Karpas-422 (cell line): ENCODE results near the gene B3GNT2. TPM values are rescaled to one million over a fixed set of nuclear protein-coding genes. Genes with fewer than 3 reads are reported as not detected.
A peak's percentile ranks its signal among the peaks of the same experiment; 100 is the strongest.
"Not testable (repeated sequence)": the region's sequence is repeated elsewhere in the genome, so short reads cannot be mapped to it uniquely, and the experiment has no call there.

ENCODE experiments used
- DNase-seq: peaks from one replicate; pipeline ENCODE4 v3.0.0-alpha.2; 2015
- H2AFZ ChIP-seq: fragments of 200-600 bp; sonication (generic); 2 replicates; pipeline ENCODE4 v1.6.1; 2014; ENCODE audit warnings: antibody characterized with exemption, low read length, mixed read lengths
- H3K27ac ChIP-seq: fragments of 200-600 bp; sonication (generic); 2 replicates; pipeline ENCODE4 v1.5.1; 2014; ENCODE audit warnings: mild to moderate bottlenecking, low read length, moderate library complexity
- H3K27me3 ChIP-seq: fragments of 200-600 bp; sonication (generic); 2 replicates; pipeline ENCODE4 v1.6.1; 2014; ENCODE audit warnings: low read length, mixed read lengths
- H3K36me3 ChIP-seq: fragments of 200-600 bp; sonication (generic); 2 replicates; pipeline ENCODE4 v1.6.1; 2014; ENCODE audit warnings: low read length, mixed read lengths; ENCODE audit not compliant: insufficient read depth
- H3K4me1 ChIP-seq: fragments of 200-600 bp; sonication (generic); 2 replicates; pipeline ENCODE4 v1.6.1; 2014; ENCODE audit warnings: mild to moderate bottlenecking, low read length, mixed read lengths
- H3K4me2 ChIP-seq: fragments of 200-600 bp; sonication (generic); 2 replicates; pipeline ENCODE4 v1.6.1; 2014; ENCODE audit warnings: low read length, low read depth, mild to moderate bottlenecking; ENCODE audit not compliant: poor library complexity, severe bottlenecking
- H3K4me3 ChIP-seq: fragments of 200-600 bp; sonication (generic); 2 replicates; pipeline ENCODE4 v1.5.1; 2014; ENCODE audit warnings: mild to moderate bottlenecking, antibody characterized with exemption, low read length, mixed read lengths
- H3K79me2 ChIP-seq: fragments of 200-600 bp; sonication (generic); 2 replicates; pipeline ENCODE4 v1.6.1; 2014; ENCODE audit warnings: mild to moderate bottlenecking, low read length, mixed read lengths
- H3K9ac ChIP-seq: fragments of 200-600 bp; sonication (generic); 2 replicates; pipeline ENCODE4 v1.6.0; 2014; ENCODE audit warnings: low read length
- H3K9me2 ChIP-seq: fragments of 200-600 bp; sonication (generic), shearing (Covaris generic); replicated peaks from 2 replicates; pipeline ENCODE4 v1.6.0; 2014; ENCODE audit warnings: mild to moderate bottlenecking, low read length, moderate library complexity; ENCODE audit not compliant: insufficient read depth
- H3K9me3 ChIP-seq: fragments of 300-700, 200-600 bp; sonication (generic); 2 replicates; pipeline ENCODE4 v1.6.1; 2014; ENCODE audit warnings: low read length, mixed read lengths
- H4K20me1 ChIP-seq: fragments of 200-600 bp; sonication (generic); 2 replicates; pipeline ENCODE4 v1.6.1; 2014; ENCODE audit warnings: mild to moderate bottlenecking, antibody characterized with exemption, low read length, low read depth; ENCODE audit not compliant: insufficient read depth
- total RNA-seq: library from RNA; depleted of rRNA; stranded (reverse); fragments of >200 nt; shearing (Covaris generic); gene quantifications from 2 replicates; pipeline ENCODE4 v1.2.3, GENCODE V29; 2014; ENCODE audit warnings: low replicate concordance

B3GNT2 gene
- total RNA-seq, 1 experiment from 2014 or later = 26.9 TPM

GRCh38 chr2:62189196-62189595 lies 6.7 kb upstream of the B3GNT2 start:
- Histone ChIP-seq H3K4me2 (no peak overlapping the region), H4K20me1 (no peaks in the 10 kb centered on the region), H3K27me3 (no peaks in the 10 kb centered on the region), H3K27ac (no peak overlapping the region), H3K9me3 (no peaks in the 10 kb centered on the region), H2AFZ (no peak overlapping the region), H3K79me2 (no peaks in the 10 kb centered on the region), H3K4me1 (no peaks in the 10 kb centered on the region), H3K9me2 (no peaks in the 10 kb centered on the region), H3K36me3 (no peaks in the 10 kb centered on the region), H3K4me3 (no peak overlapping the region), H3K9ac (no peak overlapping the region)
- no peak for DNase-seq

DNA sequence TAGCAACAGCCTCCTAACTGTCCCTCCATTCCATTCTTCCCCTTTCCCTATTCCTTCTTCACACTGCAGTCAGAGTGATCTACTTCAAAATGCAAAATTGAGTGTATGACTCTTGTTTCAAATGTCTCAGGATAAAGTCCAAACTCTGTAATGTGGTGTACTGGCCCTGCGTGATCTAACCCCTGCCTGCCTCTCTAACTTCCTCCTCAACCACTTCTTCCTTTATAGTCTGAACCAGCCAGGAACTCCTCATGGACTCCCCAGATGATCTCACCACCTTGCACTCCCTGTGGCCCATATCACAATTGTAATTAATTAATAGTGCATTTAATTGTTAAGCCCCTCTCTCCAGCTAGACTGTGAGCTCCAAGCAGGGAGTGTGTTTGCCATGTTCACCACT lies 3.1 kb upstream of the B3GNT2 start:
- no peak overlapping the region for H3K9ac ChIP-seq
- H2AFZ ChIP-seq = no peak overlapping the region
- H3K4me3 ChIP-seq = no peak overlapping the region
- no peaks in the 10 kb centered on the region for H3K36me3 ChIP-seq
- H3K79me2 ChIP-seq = peaks cover 8% of the 10 kb centered on the region
- H3K4me1 ChIP-seq = peaks cover 13% of the 10 kb centered on the region
- H3K4me2 ChIP-seq = no peak overlapping the region
- H3K27me3 ChIP-seq = no peaks in the 10 kb centered on the region
- no peaks in the 10 kb centered on the region for H3K9me3 ChIP-seq
- no peak overlapping the region for H3K27ac ChIP-seq
- DNase-seq = no peak
- peaks cover 8% of the 10 kb centered on the region for H4K20me1 ChIP-seq
- no peaks in the 10 kb centered on the region for H3K9me2 ChIP-seq

DNA sequence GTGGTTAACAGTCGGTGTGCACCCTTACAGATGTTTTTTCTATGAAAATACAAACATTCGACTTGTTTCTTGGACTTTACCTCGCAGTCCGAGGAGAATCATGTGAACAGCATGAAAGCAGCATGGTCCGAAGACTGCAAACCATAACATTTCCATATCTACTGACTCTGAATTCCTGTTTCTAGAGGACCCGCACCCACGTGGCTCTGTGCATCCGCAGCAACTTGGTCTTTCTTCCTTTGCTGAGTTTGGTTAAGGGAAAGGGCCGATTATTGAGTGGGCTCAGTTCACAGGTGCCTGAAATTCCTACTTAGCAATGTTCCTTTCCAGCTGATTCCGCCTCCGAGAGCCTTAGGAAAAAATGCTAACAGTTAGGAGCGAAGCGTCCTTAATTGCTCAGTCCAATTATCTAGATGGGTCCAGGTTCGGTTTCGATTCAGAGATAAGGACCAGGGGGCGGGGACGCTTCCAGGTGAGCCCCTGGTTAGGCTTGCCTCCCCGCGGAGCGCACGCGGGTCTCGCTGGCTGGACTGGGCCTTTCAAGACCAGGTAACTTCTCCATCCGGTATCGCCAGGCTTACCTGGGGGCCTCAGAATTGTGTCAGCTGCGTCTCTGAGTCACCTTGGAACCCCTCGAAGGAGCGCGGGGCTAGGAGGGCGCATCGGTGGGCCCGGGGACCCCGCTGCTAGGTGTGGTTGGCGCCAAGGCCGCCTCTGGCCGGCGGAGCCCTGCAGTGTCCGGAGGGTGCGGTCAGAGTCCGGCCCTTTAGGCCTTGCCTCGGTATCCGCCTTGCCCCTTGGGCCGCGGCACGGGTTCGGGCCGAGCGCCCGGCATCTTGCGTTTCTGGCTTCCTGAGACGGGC lies 1.1 kb upstream of the B3GNT2 start:
- H3K4me1 ChIP-seq = peaks cover 21% of the 10 kb centered on the region
- H2AFZ ChIP-seq = peak overlapping the region; percentile 100; the same call in 1 of the 2 replicates
- H3K36me3 ChIP-seq = no peaks in the 10 kb centered on the region
- no peaks in the 10 kb centered on the region for H3K9me2 ChIP-seq
- H3K4me2 ChIP-seq = peak overlapping the region; percentile 99
- no peak for DNase-seq
- peaks cover 28% of the 10 kb centered on the region for H4K20me1 ChIP-seq
- H3K27me3 ChIP-seq = no peaks in the 10 kb centered on the region
- H3K9me3 ChIP-seq = no peaks in the 10 kb centered on the region
- H3K9ac ChIP-seq = peak overlapping the region; percentile 91; the same call in 1 of the 2 replicates
- H3K4me3 ChIP-seq = peak overlapping the region; percentile 99; the same call in 1 of the 2 replicates
- H3K79me2 ChIP-seq = peaks cover 26% of the 10 kb centered on the region
- no peak overlapping the region for H3K27ac ChIP-seq

DNA sequence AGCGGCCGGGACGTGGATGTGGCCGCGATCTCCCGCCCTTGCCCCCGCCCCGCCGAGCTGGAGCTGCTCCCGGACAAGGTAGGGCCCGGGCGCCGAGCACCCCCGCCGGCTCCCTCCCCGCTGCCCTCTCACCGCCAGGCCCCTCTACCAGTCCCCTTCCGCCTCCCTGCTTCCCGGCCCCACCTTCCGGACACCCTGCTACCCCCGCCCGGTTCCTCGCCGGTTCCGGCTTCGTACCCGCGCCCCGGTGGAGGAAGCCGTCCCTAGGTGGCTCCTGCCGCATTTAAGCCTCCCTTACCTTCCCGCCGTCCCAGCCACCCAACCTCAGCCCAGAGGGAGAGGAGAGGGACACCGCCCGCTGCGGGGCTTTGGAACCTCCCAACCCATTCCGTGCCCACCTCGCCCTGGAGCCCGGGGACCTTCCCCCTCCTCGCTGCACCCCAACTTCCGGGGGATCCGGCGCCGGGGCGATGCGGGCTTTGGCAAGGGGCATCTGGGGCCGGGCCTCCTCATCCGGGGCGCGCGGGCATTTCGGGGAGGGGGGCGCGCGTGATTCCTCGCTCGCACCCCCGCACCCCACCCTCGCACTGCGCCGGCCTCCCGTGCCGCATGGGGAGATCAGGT lies 475 bp downstream of the B3GNT2 start:
- H3K27me3 ChIP-seq = no peaks in the 10 kb centered on the region
- H4K20me1 ChIP-seq = peaks cover 44% of the 10 kb centered on the region
- H3K9ac ChIP-seq = peak overlapping the region; percentile 91
- H3K79me2 ChIP-seq = peaks cover 42% of the 10 kb centered on the region
- H3K36me3 ChIP-seq = no peaks in the 10 kb centered on the region
- H2AFZ ChIP-seq = peak overlapping the region; percentile 99
- H3K4me2 ChIP-seq = peak overlapping the region; percentile 99
- H3K4me3 ChIP-seq = peak overlapping the region; percentile 99
- H3K9me2 ChIP-seq = no peaks in the 10 kb centered on the region
- H3K9me3 ChIP-seq = no peaks in the 10 kb centered on the region
- H3K27ac ChIP-seq = peak overlapping the region; percentile 25; the same call in 1 of the 2 replicates
- peak; percentile 85 for DNase-seq
- H3K4me1 ChIP-seq = peaks cover 33% of the 10 kb centered on the region

DNA sequence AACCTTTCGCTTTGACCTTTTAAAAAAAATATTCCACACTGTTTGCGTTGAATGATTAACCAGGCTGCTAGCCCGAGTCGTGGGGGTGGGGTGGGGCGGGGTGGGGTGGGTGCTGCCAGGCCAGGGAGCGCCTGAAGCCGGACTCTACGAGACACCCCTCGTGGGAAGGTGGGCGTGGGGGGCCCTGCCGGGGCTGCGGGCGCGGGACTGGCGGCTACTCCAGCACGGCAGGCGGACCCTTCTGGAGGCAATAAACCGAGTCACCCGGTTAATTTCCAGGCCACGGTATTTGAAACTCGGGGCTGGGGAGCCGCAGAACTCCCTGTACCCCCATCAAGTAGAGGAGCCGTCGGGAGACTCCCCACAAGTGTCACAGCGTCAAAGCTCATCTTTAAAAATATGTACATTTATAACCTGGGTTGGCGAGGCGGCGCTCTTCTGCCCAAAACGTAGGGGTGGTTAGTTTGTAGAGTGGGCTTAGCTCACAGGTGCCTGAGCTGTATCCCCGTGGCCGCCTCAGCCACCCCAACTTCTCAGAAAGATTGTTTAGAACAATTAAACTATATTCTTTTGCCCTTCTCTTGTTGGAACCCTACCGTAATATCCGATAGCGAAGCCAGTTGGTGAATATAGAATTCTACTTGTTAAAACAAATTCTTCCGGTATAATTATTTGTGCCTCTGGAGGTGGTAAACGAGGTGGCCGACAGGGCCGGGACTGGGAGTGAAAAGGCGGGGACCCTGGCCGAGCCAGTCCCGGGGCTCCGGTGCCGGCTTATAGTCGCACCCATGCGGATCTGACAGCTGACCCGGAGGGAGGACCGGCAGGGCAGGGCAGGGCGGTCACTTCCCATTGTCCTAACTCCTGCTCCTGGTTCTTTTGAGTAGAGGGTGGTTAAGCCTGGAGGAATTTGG lies 1.4 kb downstream of the B3GNT2 start:
- Histone ChIP-seq H2AFZ (no peak overlapping the region), H4K20me1 (peaks cover 53% of the 10 kb centered on the region), H3K4me1 (peaks cover 33% of the 10 kb centered on the region), H3K9me3 (no peaks in the 10 kb centered on the region), H3K36me3 (no peaks in the 10 kb centered on the region), H3K4me2 (peak overlapping the region; percentile 99), H3K9ac (peak overlapping the region; percentile 91), H3K9me2 (no peaks in the 10 kb centered on the region), H3K27ac (no peak overlapping the region), H3K27me3 (no peaks in the 10 kb centered on the region), H3K79me2 (peaks cover 51% of the 10 kb centered on the region), H3K4me3 (peak overlapping the region; percentile 99)
- DNase-seq = peak; percentile 66

GRCh38 chr2:62197925-62198633 lies 2.2 kb downstream of the B3GNT2 start:
- H3K9ac ChIP-seq = peak overlapping the region; percentile 91
- H3K4me3 ChIP-seq = peak overlapping the region; percentile 99
- H2AFZ ChIP-seq = no peak overlapping the region
- H3K27ac ChIP-seq = no peak overlapping the region
- H4K20me1 ChIP-seq = peaks cover 61% of the 10 kb centered on the region
- peak overlapping the region; percentile 99 for H3K4me2 ChIP-seq
- H3K4me1 ChIP-seq = peaks cover 33% of the 10 kb centered on the region
- no peaks in the 10 kb centered on the region for H3K9me2 ChIP-seq
- H3K36me3 ChIP-seq = no peaks in the 10 kb centered on the region
- H3K79me2 ChIP-seq = peaks cover 59% of the 10 kb centered on the region
- no peaks in the 10 kb centered on the region for H3K27me3 ChIP-seq
- DNase-seq = peak; percentile 49
- H3K9me3 ChIP-seq = no peaks in the 10 kb centered on the region

- H2AFZ ChIP-seq, H3K9me3 ChIP-seq, H3K27me3 ChIP-seq, H3K36me3 ChIP-seq, H3K4me3 ChIP-seq, H3K4me2 ChIP-seq, H3K9ac ChIP-seq, H3K9me2 ChIP-seq, DNase-seq, H3K27ac ChIP-seq: not testable (repeated sequence)
- Histone ChIP-seq H3K4me1 (peaks cover 33% of the 10 kb centered on the region), H4K20me1 (peaks cover 69% of the 10 kb centered on the region), H3K79me2 (peaks cover 67% of the 10 kb centered on the region)
These were observed 2.9 kb downstream of the B3GNT2 start for GRCh38 chr2:62198854-62199253.
